Measurements from ENCODE around the gene RELL1.

Gene RELL1

GRCh38 chr4:37639551-37640285 lies 46.5 kb downstream of the RELL1 start:
- DNase-seq (ENCODE audit: low read depth, low spot score), result no peak

- DNase-seq (ENCODE audit: low read depth, low spot score), result no peak
Observed at GRCh38 chr4:37635155-37635554, 51.0 kb downstream of the RELL1 start.

GRCh38 chr4:37634180-37634579 lies 52.0 kb downstream of the RELL1 start:
- no peak for DNase-seq (ENCODE audit: low read depth, low spot score)

GRCh38 chr4:37632836-37633235 lies 53.3 kb downstream of the RELL1 start:
- DNase-seq (ENCODE audit: low read depth, low spot score), result no peak

GRCh38 chr4:37631551-37631950 lies 54.6 kb downstream of the RELL1 start:
- no peak for DNase-seq (ENCODE audit: low read depth, low spot score)

GRCh38 chr4:37629713-37630112 lies 56.5 kb downstream of the RELL1 start:
- DNase-seq (ENCODE audit: low read depth, low spot score), result no peak

- DNase-seq (ENCODE audit: low read depth, low spot score), result no peak
Observed at GRCh38 chr4:37628977-37629609, 57.1 kb downstream of the RELL1 start.

GRCh38 chr4:37627263-37627662 lies 58.9 kb downstream of the RELL1 start:
- no peak for DNase-seq (ENCODE audit: low read depth, low spot score)

GRCh38 chr4:37625499-37625898 lies 60.7 kb downstream of the RELL1 start:
- no peak for DNase-seq (ENCODE audit: low read depth, low spot score)

- DNase-seq (ENCODE audit: low read depth, low spot score), result no peak
Observed at GRCh38 chr4:37623940-37624339, 62.2 kb downstream of the RELL1 start.

- no peak for DNase-seq (ENCODE audit: low read depth, low spot score)
Observed at GRCh38 chr4:37623125-37623524, 63.1 kb downstream of the RELL1 start.

GRCh38 chr4:37620176-37620575 lies 66.0 kb downstream of the RELL1 start:
- no peak for DNase-seq (ENCODE audit: low read depth, low spot score)

- DNase-seq (ENCODE audit: low read depth, low spot score), result no peak
Observed at GRCh38 chr4:37615720-37616063, 70.5 kb downstream of the RELL1 start.

- no peak for DNase-seq (ENCODE audit: low read depth, low spot score)
Observed at GRCh38 chr4:37615059-37615719, 71.0 kb downstream of the RELL1 start.

- DNase-seq (ENCODE audit: low read depth, low spot score), result no peak
Observed at GRCh38 chr4:37612811-37613210, 73.4 kb downstream of the RELL1 start.

GRCh38 chr4:37609626-37610025 lies 76.5 kb downstream of the RELL1 start:
- no peak for DNase-seq (ENCODE audit: low read depth, low spot score)

- DNase-seq (ENCODE audit: low read depth, low spot score), result no peak
Observed at GRCh38 chr4:37607018-37607417, 79.2 kb downstream of the RELL1 start.

- no peak for DNase-seq (ENCODE audit: low read depth, low spot score)
Observed at GRCh38 chr4:37605843-37606565, 80.2 kb downstream of the RELL1 start.

GRCh38 chr4:37604461-37604860 lies 81.7 kb downstream of the RELL1 start:
- DNase-seq (ENCODE audit: low read depth, low spot score), result no peak

- no peak for DNase-seq (ENCODE audit: low read depth, low spot score)
Observed at GRCh38 chr4:37603711-37604110, 82.5 kb downstream of the RELL1 start.

GRCh38 chr4:37603070-37603468 lies 83.1 kb downstream of the RELL1 start:
- DNase-seq (ENCODE audit: low read depth, low spot score), result peak; percentile 87

GRCh38 chr4:37602454-37603069 lies 83.6 kb downstream of the RELL1 start:
- no peak for DNase-seq (ENCODE audit: low read depth, low spot score)
